Left renal pelvis (tissue), 4 donors: ENCODE measurements around the gene MAN2C1. TPM values are rescaled to one million over a fixed set of nuclear protein-coding genes. Genes with fewer than 3 reads are reported as not detected.
"Not testable (repeated sequence)": the region's sequence is repeated elsewhere in the genome, so short reads cannot be mapped to it uniquely, and the experiment has no call there.

Experiments used
- DNase-seq, 4 donors: peaks; one replicate each; pipeline ENCODE4 v3.0.0-alpha.2; 2013; ENCODE audit warnings: low read depth in 4 of 4, low spot score in 3 of 4
- polyA plus RNA-seq, 4 donors: library from polyadenylated mRNA; unstranded; fragments of 120-200 nt; gene quantifications; one replicate each; pipeline ENCODE4 v1.2.1, GENCODE V29; 2013; ENCODE audit not compliant: insufficient read length in 4 of 4

The MAN2C1 gene
- polyA plus RNA-seq, 4 donors = 77.1 to 257 (median 145) TPM

GRCh38 chr15:75361989-75362641 is 6.3 kb downstream of the MAN2C1 start:
- no peak for DNase-seq

GRCh38 chr15:75361361-75361988 is 6.9 kb downstream of the MAN2C1 start:
- no peak for DNase-seq

GRCh38 chr15:75360856-75361255 is 7.6 kb downstream of the MAN2C1 start:
- DNase-seq = no peak

- no peak for DNase-seq
Observed at GRCh38 chr15:75360391-75360790, 8.0 kb downstream of the MAN2C1 start.

- no peak for DNase-seq
Observed at GRCh38 chr15:75359537-75360250, 8.7 kb downstream of the MAN2C1 start.

GRCh38 chr15:75358771-75359536 is 9.5 kb downstream of the MAN2C1 start:
- DNase-seq = no peak

GRCh38 chr15:75357976-75358673 is 10.3 kb downstream of the MAN2C1 start:
- DNase-seq = no peak

- no peak for DNase-seq
Observed at GRCh38 chr15:75356517-75356916, 11.9 kb downstream of the MAN2C1 start.

GRCh38 chr15:75356006-75356405 is 12.4 kb downstream of the MAN2C1 start:
- no peak for DNase-seq

- DNase-seq = no peak
Observed at GRCh38 chr15:75355369-75355768, 13.0 kb downstream of the MAN2C1 start.

GRCh38 chr15:75354454-75354853 is 14.0 kb downstream of the MAN2C1 start:
- DNase-seq = no peak

GRCh38 chr15:75353604-75354003 is 14.8 kb downstream of the MAN2C1 start:
- DNase-seq = no peak

GRCh38 chr15:75352186-75353080 is 16.0 kb downstream of the MAN2C1 start:
- no peak for DNase-seq

- no peak for DNase-seq
Observed at GRCh38 chr15:75350601-75351361, 17.6 kb downstream of the MAN2C1 start.

GRCh38 chr15:75349851-75350588 is 18.4 kb downstream of the MAN2C1 start:
- no peak for DNase-seq

GRCh38 chr15:75349351-75349669 is 19.1 kb downstream of the MAN2C1 start:
- DNase-seq = not testable (repeated sequence)

- DNase-seq = no peak
Observed at GRCh38 chr15:75348562-75349350, 19.7 kb downstream of the MAN2C1 start.
